H1 (cell line): ENCODE data around the gene NR2F2. TPM values are rescaled to one million over a fixed set of nuclear protein-coding genes. Genes with fewer than 3 reads are reported as not detected.

Source experiments
- CTCF ChIA-PET: fragments of 300-600 bp; sonication (Branson Sonifier 250); formaldehyde crosslinking; loops from one replicate; lab custom pipeline; 2021; ENCODE audit not compliant: partially characterized antibody; lab: Charles Lee
- POLR2A ChIA-PET: fragments of 300-600 bp; sonication (Branson Sonifier 250); formaldehyde crosslinking; loops from one replicate; lab custom pipeline; 2021; ENCODE audit warnings: inconsistent platforms; ENCODE audit not compliant: partially characterized antibody; lab: Charles Lee
- DNase-seq, 2 experiments: peaks; one replicate each; pipeline versions ENCODE4 v3.0.0 to v3.0.0-alpha.2; 2010 to 2022; ENCODE audit warnings: low spot score in 2 of 2, low read depth in 1 of 2, mixed read lengths in 1 of 2
- FAIRE-seq: peaks from 2 replicates; lab custom pipeline; 2011; peaks lifted over from hg19 to GRCh38; lab: Jason Lieb, UNC
- H2AFZ ChIP-seq: 2 replicates; pipeline ENCODE4 v1.8.1; 2012; ENCODE audit warnings: low read length, inconsistent platforms
- H2AK5ac ChIP-seq: 2 replicates; pipeline ENCODE4 v1.6.1; 2013; ENCODE audit warnings: low read depth, low read length
- H2BK120ac ChIP-seq: replicated peaks from 2 replicates; pipeline ENCODE3; 2013; ENCODE audit warnings: low read depth, low read length, inconsistent platforms
- H2BK12ac ChIP-seq: 2 replicates; pipeline ENCODE4 v1.6.1; 2013; ENCODE audit warnings: low read depth, low read length
- H2BK15ac ChIP-seq: 2 replicates; pipeline ENCODE4 v1.6.1; 2013; ENCODE audit warnings: low read length
- H2BK20ac ChIP-seq: 2 replicates; pipeline ENCODE4 v1.6.1; 2013; ENCODE audit warnings: low read length
- H2BK5ac ChIP-seq: 2 replicates; pipeline ENCODE4 v1.6.1; 2013; ENCODE audit warnings: low read depth, low read length
- H3K14ac ChIP-seq: 2 replicates; pipeline ENCODE4 v1.6.1; 2013; ENCODE audit warnings: inconsistent platforms; ENCODE audit not compliant: insufficient read length
- H3K18ac ChIP-seq: 2 replicates; pipeline ENCODE4 v1.6.1; 2013; ENCODE audit warnings: low read length; ENCODE audit errors: extremely low read depth
- H3K23ac ChIP-seq: 2 replicates; pipeline ENCODE4 v1.6.1; 2013; ENCODE audit warnings: inconsistent platforms; ENCODE audit not compliant: insufficient read length
- H3K23me2 ChIP-seq: 2 replicates; pipeline ENCODE4 v1.6.1; 2013; ENCODE audit warnings: low read depth, low read length
- H3K27ac ChIP-seq: 2 replicates; pipeline ENCODE4 v1.6.1; 2011; ENCODE audit warnings: low read depth, low read length, inconsistent platforms
- H3K27me3 ChIP-seq, 4 experiments: replicated peaks in 1 of 4; 1 replicate in 1 of 4; 2 replicates in 3 of 4; pipeline versions ENCODE4 v1.6.1 to v1.8.1; 2011 to 2013; ENCODE audit warnings: low read length in 3 of 4, mild to moderate bottlenecking in 3 of 4, inconsistent platforms in 2 of 4, mixed read lengths in 2 of 4, moderate library complexity in 1 of 4; ENCODE audit not compliant: control insufficient read depth in 3 of 4, insufficient read depth in 3 of 4; ENCODE audit errors: extremely low read depth in 1 of 4
- H3K36me3 ChIP-seq, 4 experiments: 2 replicates each; pipeline versions ENCODE4 v1.6.1 to v1.8.1; 2011 to 2013; ENCODE audit warnings: mild to moderate bottlenecking in 4 of 4, low read length in 3 of 4, moderate library complexity in 2 of 4, control low read depth in 1 of 4, inconsistent platforms in 1 of 4; ENCODE audit not compliant: insufficient read depth in 4 of 4, control insufficient read depth in 2 of 4
- H3K4ac ChIP-seq: replicated peaks from 2 replicates; pipeline ENCODE3; 2013; ENCODE audit warnings: low read length, low read depth, mixed read lengths, inconsistent platforms; ENCODE audit not compliant: insufficient read length
- H3K4me1 ChIP-seq, 4 experiments: replicated peaks in 1 of 4; 1 replicate in 1 of 4; 2 replicates in 3 of 4; pipeline versions ENCODE4 v1.6.1 to v1.8.1; 2011 to 2013; ENCODE audit warnings: low read length in 3 of 4, inconsistent platforms in 2 of 4, mixed read lengths in 1 of 4; ENCODE audit not compliant: insufficient read depth in 4 of 4, control insufficient read depth in 3 of 4
- H3K4me2 ChIP-seq, 2 experiments: 2 replicates each; pipeline versions ENCODE4 v1.6.1 to v1.8.1; 2011 to 2013; ENCODE audit warnings: low read depth in 2 of 2, low read length in 2 of 2, control low read depth in 1 of 2, inconsistent platforms in 1 of 2, mild to moderate bottlenecking in 1 of 2; ENCODE audit not compliant: insufficient read depth in 1 of 2
- H3K4me3 ChIP-seq, 4 experiments: fragments of 200-600, 300-600 bp in 1 of 4; sonication (generic), shearing (Covaris generic), sonication (Bioruptor Twin) in 1 of 4; 2 replicates each; pipeline versions ENCODE4 v1.5.1 to v1.8.1; 2011 to 2016; ENCODE audit warnings: low read length in 4 of 4, low read depth in 3 of 4, control low read depth in 2 of 4, inconsistent platforms in 2 of 4, mild to moderate bottlenecking in 2 of 4, mixed read lengths in 1 of 4, moderate library complexity in 1 of 4; ENCODE audit not compliant: insufficient read depth in 2 of 4; ENCODE audit errors: extremely low read depth in 1 of 4
- H3K56ac ChIP-seq: replicated peaks from 2 replicates; pipeline ENCODE3; 2013; ENCODE audit warnings: low read depth, mild to moderate bottlenecking, mixed read lengths, low read length, inconsistent platforms; ENCODE audit not compliant: insufficient read length
- H3K79me1 ChIP-seq: 2 replicates; pipeline ENCODE4 v1.6.1; 2013; ENCODE audit warnings: low read depth, low read length, control low read depth
- H3K79me2 ChIP-seq, 2 experiments: 2 replicates each; pipeline versions ENCODE4 v1.6.1 to v1.8.1; 2012 to 2013; ENCODE audit warnings: low read length in 2 of 2, mild to moderate bottlenecking in 2 of 2, inconsistent platforms in 1 of 2; ENCODE audit not compliant: insufficient read depth in 2 of 2, control insufficient read depth in 1 of 2
- H3K9ac ChIP-seq, 4 experiments: replicated peaks in 1 of 4; 1 replicate in 1 of 4; 2 replicates in 3 of 4; pipeline versions ENCODE4 v1.6.1 to v1.8.1; 2011 to 2013; ENCODE audit warnings: low read depth in 3 of 4, low read length in 3 of 4, control low read depth in 2 of 4, mild to moderate bottlenecking in 2 of 4, moderate library complexity in 2 of 4, inconsistent platforms in 1 of 4; ENCODE audit errors: extremely low read depth in 1 of 4
- H3K9me3 ChIP-seq, 2 experiments: 2 replicates each; pipeline versions ENCODE4 v1.6.1 to v1.8.1; 2012 to 2013; ENCODE audit warnings: mild to moderate bottlenecking in 2 of 2, moderate library complexity in 2 of 2, control low read depth in 1 of 2, inconsistent platforms in 1 of 2, low read depth in 1 of 2, low read length in 1 of 2, mixed read lengths in 1 of 2; ENCODE audit not compliant: insufficient read depth in 2 of 2
- H4K20me1 ChIP-seq, 2 experiments: replicated peaks in 1 of 2; 2 replicates each; pipeline versions ENCODE3 to v1.8.1; 2011 to 2013; ENCODE audit warnings: inconsistent platforms in 2 of 2, low read length in 2 of 2, mild to moderate bottlenecking in 1 of 2; ENCODE audit not compliant: insufficient read depth in 2 of 2, control insufficient read depth in 1 of 2
- H4K5ac ChIP-seq: 2 replicates; pipeline ENCODE4 v1.6.1; 2013; ENCODE audit warnings: low read length, low read depth, mixed read lengths, inconsistent platforms; ENCODE audit not compliant: insufficient read length
- H4K8ac ChIP-seq: 2 replicates; pipeline ENCODE4 v1.8.0; 2013; ENCODE audit warnings: mild to moderate bottlenecking, moderate library complexity, low read length, inconsistent platforms; ENCODE audit not compliant: insufficient read depth; ENCODE audit errors: extremely low read depth
- H4K91ac ChIP-seq: replicated peaks from 2 replicates; pipeline ENCODE3; 2013; ENCODE audit warnings: low read length, mixed read lengths, inconsistent platforms; ENCODE audit not compliant: insufficient read length
- SRF ChIP-seq: IDR thresholded peaks from 2 replicates; pipeline ENCODE4 v1.6.1; 2011; ENCODE audit warnings: mild to moderate bottlenecking, low read depth, low read length, moderate library complexity
- WGBS, 2 experiments: shearing (Covaris generic) in 1 of 2; methylation state at CpG; one replicate each; pipeline versions ENCODE4 v1.1.6 to v1.1.7; 2013 to 2015; ENCODE audit warnings: low lambda C conversion rate in 2 of 2, mixed read lengths in 2 of 2, inconsistent platforms in 1 of 2, low coverage in 1 of 2, missing lambda C conversion rate in 1 of 2; ENCODE audit not compliant: insufficient replicate concordance in 2 of 2, insufficient coverage in 1 of 2, insufficient read length in 1 of 2; ENCODE audit errors: extremely low coverage in 1 of 2, missing lambda C conversion rate in 1 of 2; 5-methylcytosine and 5-hydroxymethylcytosine counted together
- polyA plus RNA-seq, 7 experiments: library from polyadenylated mRNA; depleted of rRNA in 3 of 7; stranded (reverse) in 5 of 7; unstranded in 2 of 7; fragments of >200 nt in 5 of 7; fragments of 200-250 nt in 2 of 7; gene quantifications; 1 replicate in 5 of 7; 2 replicates in 1 of 7; 4 replicates in 1 of 7; pipeline versions ENCODE4 v1.2.1 to v1.2.3, GENCODE V29; 2011 to 2013; ENCODE audit warnings: missing spikeins in 2 of 7, mixed read lengths in 2 of 7
- total RNA-seq: library from RNA; stranded (reverse); fragmentation: NEBNext Ultra II Directional; extraction: Animal tissue kit (Norgen Biotek cat#: 25700); gene quantifications from 2 replicates; pipeline ENCODE4 v1.2.1, GENCODE V29; 2021

NR2F2 gene
- total and polyA plus RNA-seq, 2 of the 8 experiments (the other 6 are each of a cell fraction or from before 2014, with no cell fraction given): 0.03 TPM; not detected in 1

- no peaks in the 10 kb centered on the region; the same call in 1 of the 2 replicates for H3K23me2 ChIP-seq
- no peak overlapping the region for H3K23ac ChIP-seq
- H3K18ac ChIP-seq: no peak overlapping the region
- no peak overlapping the region for H3K4me3 ChIP-seq
- no peak overlapping the region for H3K56ac ChIP-seq
- DNase-seq: no peak
- no peak overlapping the region for H3K9ac ChIP-seq
- no peak overlapping the region for H4K91ac ChIP-seq
- H4K20me1 ChIP-seq: no peaks in the 10 kb centered on the region
- H3K4me2 ChIP-seq: no peak overlapping the region
- no peaks in the 10 kb centered on the region for H3K79me1 ChIP-seq
- H2BK5ac ChIP-seq: no peak overlapping the region
- no peaks in the 10 kb centered on the region; a peak in 1 of 7 replicates for H3K4me1 ChIP-seq
- no peaks in the 10 kb centered on the region for H3K79me2 ChIP-seq
- no peak overlapping the region for H2AK5ac ChIP-seq
- H4K8ac ChIP-seq: no peak overlapping the region
- H2BK12ac ChIP-seq: no peak overlapping the region
- H2AFZ ChIP-seq: no peak overlapping the region
- H3K27ac ChIP-seq: no peak overlapping the region
- no peak overlapping the region for H2BK15ac ChIP-seq
- POLR2A ChIA-PET: no interaction called here
- H3K36me3 ChIP-seq: no peaks in the 10 kb centered on the region
- H2BK120ac ChIP-seq: no peak overlapping the region
- no peak overlapping the region for H2BK20ac ChIP-seq
- CTCF ChIA-PET: no interaction called here
- no peak overlapping the region for H4K5ac ChIP-seq
- H3K27me3 ChIP-seq: peaks cover 0 to 4% (median 2%) of the 10 kb centered on the region in 4 experiments; a peak in 3 of 7 replicates
- 76% methylated on average over 4 of the region's 4 CpGs; no CpG with 5 or more reads in 1 of the 2 experiments for WGBS, 2 experiments
- H3K9me3 ChIP-seq: no peaks in the 10 kb centered on the region
- TF ChIP-seq SRF: no peak
- TF ChIP-seq, all 59 proteins: peak for 0
- H3K14ac ChIP-seq: no peak overlapping the region
- FAIRE-seq: no peak
- H3K4ac ChIP-seq: no peak overlapping the region
Observed at GRCh38 chr15:96312641-96313335, 17.7 kb upstream of the NR2F2 start.
